ENCODE results near the gene TMC1.

The TMC1 gene

DNA sequence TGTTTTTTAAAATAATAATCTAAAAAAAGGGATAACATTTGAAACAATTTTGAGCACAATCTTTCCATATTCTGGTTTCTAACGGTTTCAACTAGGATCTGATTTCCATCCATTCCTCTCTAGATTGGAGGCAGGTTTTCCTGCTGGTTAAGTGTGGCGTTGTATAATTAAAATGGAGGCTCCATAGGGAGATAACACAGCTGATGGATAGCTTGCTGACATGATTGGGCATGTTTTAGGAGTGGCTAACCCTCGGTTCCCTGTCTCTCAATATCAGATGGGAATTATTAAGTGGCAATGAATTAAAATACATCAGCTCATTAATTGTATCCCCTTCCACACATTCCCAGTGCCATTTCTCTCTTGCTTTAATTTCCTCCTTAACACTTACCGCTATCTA, 222.4 kb downstream of the TMC1 start:
- no peak for TF ChIP-seq GATA2 (IDR thresholded peaks at IDR 0.05; ENCODE audit: low read depth, low read length)
- no peak for TF ChIP-seq GATA3 (IDR thresholded peaks at IDR 0.05; ENCODE audit: low read depth, low read length)

DNA sequence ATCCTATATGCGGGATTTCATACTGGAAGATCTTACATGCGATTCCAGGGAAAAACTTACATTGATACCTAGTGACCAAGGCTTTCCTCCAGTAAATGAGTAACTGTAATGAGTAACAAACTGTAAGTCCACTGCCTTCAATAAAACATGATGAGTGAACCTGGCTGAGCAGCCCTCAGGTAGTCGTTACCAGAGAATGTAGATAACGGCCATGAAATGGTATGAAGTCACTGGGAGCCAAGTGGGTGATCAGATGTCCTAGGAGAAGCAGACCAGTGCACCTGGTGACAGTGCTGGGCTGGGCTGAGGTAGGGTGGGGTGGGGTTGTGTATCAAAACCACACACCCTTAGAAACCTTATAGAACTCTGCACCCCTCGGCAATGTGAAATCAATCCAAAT, 227.9 kb downstream of the TMC1 start:
- TF ChIP-seq GATA3 (IDR thresholded peaks at IDR 0.05; ENCODE audit: low read depth, low read length) (no peak), GATA2 (IDR thresholded peaks at IDR 0.05; ENCODE audit: low read depth, low read length) (no peak)

DNA sequence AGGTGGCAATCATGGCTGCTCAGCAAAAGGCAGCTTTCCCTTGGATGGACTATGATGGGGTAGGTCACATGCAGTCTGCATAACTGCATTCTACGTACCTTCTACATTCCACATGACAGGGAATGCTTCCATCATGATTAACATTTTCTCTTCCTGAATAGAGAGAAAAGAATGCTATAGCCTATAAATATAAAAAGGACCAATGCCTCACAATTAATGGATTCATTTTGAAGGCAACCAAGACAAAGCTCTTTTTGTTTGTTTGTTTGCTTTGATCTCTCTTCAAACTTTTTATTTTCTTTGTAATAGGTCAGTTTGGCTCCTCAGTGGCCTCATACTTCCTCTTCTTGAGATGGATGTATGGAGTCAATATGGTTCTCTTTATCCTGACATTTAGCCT, 230.1 kb downstream of the TMC1 start:
- TF ChIP-seq GATA3 (IDR thresholded peaks at IDR 0.05; ENCODE audit: low read depth, low read length), result no peak
- no peak for TF ChIP-seq GATA2 (IDR thresholded peaks at IDR 0.05; ENCODE audit: low read depth, low read length)

DNA sequence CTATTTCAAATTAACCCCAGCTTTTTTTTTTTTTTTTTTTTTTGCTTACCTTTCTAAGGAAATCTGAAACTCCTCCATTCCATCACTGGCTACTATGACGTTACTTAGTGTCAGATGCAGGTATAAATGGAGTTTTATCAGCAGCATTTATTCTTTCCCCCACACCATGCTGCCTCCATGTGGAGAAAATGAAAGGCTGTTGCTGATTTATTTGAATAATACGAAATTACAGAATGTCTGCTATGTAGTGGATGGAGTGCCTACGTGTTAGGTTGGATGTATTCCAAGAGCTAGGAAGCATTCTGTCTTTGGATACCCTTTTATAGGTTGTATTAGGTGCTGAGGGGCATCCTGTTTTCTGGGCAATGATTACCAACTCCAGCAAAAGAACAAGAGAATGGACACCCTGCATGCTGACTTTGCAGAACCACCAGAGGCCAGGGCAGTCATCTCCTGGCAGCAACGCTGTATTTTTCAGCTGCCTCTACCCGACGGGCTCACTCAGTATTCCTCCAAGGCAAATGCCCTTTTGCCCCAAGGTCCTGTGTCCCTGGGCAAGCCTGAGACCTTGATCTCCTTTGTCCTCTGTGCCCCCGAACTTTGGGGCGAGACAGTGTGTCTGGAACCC, 232.0 kb downstream of the TMC1 start:
- TF ChIP-seq GATA3 (IDR thresholded peaks at IDR 0.05; ENCODE audit: low read depth, low read length) (no peak), GATA2 (IDR thresholded peaks at IDR 0.05; ENCODE audit: low read depth, low read length) (no peak)

DNA sequence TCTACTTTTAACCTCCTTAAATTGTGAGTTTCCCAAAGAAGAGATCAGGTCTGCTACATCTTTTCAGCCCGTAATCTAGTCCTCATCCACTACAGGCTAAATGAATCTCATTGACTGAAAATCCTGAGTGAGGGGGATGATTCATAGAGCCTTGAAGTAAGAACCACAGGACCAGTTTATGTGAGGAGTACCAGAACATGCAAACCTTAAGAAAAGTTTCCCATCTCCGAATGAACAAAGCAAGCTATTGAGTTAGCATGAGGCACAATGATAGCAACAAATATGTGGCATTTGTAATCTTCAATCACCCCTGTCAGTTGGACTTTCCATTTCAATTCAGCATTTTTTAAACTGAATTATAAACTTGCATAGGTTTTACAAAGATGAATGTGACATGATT, 234.4 kb downstream of the TMC1 start:
- no peak for TF ChIP-seq GATA3 (IDR thresholded peaks at IDR 0.05; ENCODE audit: low read depth, low read length)
- no peak for TF ChIP-seq GATA2 (IDR thresholded peaks at IDR 0.05; ENCODE audit: low read depth, low read length)

DNA sequence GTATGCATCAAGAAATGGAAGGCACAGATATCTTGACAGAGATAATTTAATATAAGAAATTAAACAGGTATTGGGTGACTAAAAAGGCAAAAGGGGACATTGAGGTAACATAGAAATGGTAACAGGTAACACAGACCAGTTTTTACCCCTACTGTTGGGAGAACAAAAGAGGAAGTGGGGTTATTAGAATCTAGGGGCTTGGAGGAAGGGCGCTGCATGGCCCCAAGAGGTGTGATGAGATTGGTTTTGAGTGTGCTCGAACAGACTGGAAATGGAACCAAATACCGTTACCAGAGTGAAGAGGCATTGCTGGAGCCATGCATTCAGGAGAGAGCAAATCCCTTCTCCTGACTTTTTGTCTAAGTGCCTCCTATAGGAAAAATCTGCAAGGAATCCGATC, 237.5 kb downstream of the TMC1 start:
- TF ChIP-seq GATA3 (IDR thresholded peaks at IDR 0.05; ENCODE audit: low read depth, low read length), result no peak
- TF ChIP-seq GATA2 (IDR thresholded peaks at IDR 0.05; ENCODE audit: low read depth, low read length), result no peak

DNA sequence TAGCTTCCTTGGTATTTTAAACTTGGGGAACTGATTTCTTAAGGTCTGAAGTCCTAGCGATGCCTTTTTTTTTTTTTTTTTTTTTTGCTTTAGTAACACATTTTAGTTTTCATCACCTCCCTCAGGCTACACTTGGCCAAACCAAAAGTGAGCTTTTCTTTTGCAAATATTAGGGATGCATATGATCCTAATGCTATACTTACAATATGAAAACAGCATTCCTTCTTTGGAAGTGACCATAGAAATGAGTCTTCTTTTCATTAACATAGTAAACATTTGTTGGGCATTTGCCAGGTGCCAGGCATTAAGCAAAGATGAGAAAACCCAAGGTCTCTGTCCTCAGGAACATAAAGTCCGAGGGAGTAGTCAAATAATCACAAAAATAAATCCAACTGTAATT, 241.6 kb downstream of the TMC1 start:
- TF ChIP-seq GATA2 (IDR thresholded peaks at IDR 0.05; ENCODE audit: low read depth, low read length), result no peak
- TF ChIP-seq GATA3 (IDR thresholded peaks at IDR 0.05; ENCODE audit: low read depth, low read length), result no peak

DNA sequence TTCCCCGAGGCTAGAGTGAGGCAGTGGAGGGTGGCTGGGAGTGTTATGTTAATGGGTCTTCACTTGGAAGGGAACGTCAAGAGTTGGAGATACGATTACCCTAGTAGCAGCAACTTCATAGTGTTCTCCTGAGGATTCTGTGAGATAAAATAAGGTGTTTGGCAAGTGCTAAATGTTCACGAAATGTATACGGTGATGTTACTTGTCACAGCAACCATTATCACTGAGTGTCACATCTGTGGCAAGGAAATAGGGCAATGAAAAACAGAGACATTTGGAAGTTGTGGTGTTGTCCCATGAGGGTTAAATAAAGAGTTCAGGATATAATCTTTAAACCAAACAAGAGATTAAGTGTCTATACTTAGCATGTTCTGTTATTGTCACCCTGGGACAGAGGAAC, 248.1 kb downstream of the TMC1 start:
- TF ChIP-seq GATA2 (IDR thresholded peaks at IDR 0.05; ENCODE audit: low read depth, low read length), result no peak
- TF ChIP-seq GATA3 (IDR thresholded peaks at IDR 0.05; ENCODE audit: low read depth, low read length), result no peak

DNA sequence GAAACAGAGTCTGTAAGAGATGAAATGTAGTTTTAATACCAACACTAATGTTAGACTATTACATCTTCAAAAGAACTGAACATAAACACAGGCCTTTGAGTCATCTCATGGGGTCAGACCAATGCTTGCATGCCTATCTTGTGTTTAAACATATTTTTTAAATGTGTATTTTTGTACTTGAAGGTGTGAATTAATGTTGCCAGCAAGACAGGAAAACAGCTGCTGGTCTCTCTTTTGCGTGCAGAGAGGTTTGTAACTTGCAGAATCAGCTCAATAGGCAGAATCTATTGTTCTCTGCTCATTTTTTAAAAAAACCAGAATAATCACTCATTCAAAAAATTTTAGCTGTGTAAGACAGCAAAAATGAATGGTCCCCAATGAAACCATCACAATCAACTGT, 251.3 kb downstream of the TMC1 start:
- no peak for TF ChIP-seq GATA3 (IDR thresholded peaks at IDR 0.05; ENCODE audit: low read depth, low read length)
- TF ChIP-seq GATA2 (IDR thresholded peaks at IDR 0.05; ENCODE audit: low read depth, low read length), result no peak

DNA sequence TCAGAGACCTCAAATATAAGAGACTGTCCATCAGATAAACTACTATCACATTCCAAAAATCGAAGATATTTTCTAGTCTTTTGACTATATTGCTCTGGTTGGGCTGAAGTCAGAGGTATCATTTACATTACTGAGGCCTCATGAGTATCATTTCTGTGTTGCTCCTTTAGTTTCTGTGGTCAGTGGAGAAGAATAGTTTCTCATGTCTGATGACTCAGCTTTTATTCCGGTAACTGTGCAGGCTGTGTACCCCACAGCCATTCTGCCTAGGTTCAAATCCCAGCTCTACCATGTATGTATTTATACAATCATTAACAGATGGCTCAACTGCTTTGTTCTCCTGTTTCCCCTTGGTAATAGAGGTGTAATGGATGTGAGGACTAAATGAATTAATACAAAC, 252.2 kb downstream of the TMC1 start:
- no peak for TF ChIP-seq GATA2 (IDR thresholded peaks at IDR 0.05; ENCODE audit: low read depth, low read length)
- no peak for TF ChIP-seq GATA3 (IDR thresholded peaks at IDR 0.05; ENCODE audit: low read depth, low read length)

DNA sequence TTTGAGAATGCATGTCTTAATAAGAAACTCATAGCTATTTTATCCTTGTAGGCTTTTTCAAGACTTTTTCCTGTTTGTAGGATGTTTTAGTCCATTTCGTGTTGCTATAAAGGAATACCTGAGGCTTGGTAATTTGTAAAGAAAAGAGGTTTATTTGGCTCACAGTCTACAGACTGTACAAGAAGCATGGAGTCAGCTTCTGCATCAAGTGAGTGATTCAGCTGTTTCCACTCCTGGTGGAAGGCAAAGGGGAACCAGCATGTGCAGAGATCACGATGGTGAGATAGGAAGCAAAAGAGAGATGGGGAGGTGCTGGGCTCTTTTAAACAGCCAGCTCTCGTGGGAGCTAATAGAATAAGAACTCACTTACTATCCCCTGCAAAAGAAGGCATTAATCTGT, 254.2 kb downstream of the TMC1 start:
- no peak for TF ChIP-seq GATA2 (IDR thresholded peaks at IDR 0.05; ENCODE audit: low read depth, low read length)
- no peak for TF ChIP-seq GATA3 (IDR thresholded peaks at IDR 0.05; ENCODE audit: low read depth, low read length)

DNA sequence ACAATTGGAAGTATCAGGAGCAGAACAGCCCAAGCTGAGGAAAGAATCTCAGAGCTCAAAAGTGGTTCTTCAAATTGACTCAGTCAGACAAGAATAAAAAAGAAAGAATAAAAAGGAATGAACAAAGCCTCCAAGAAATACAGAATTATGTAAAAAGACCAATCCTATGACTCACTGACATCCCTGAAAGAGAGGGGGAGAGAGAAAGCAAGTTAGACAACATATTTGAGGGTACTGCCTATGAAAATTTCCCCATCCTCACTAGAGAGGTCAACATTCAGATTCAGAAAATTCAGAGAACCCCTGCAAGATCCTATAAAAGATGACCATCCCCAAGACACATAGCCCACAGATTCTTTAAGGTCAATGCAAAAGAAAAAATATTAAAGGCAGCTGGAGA, 258.2 kb downstream of the TMC1 start:
- TF ChIP-seq GATA2 (IDR thresholded peaks at IDR 0.05; ENCODE audit: low read depth, low read length) (no peak), GATA3 (IDR thresholded peaks at IDR 0.05; ENCODE audit: low read depth, low read length) (no peak)

DNA sequence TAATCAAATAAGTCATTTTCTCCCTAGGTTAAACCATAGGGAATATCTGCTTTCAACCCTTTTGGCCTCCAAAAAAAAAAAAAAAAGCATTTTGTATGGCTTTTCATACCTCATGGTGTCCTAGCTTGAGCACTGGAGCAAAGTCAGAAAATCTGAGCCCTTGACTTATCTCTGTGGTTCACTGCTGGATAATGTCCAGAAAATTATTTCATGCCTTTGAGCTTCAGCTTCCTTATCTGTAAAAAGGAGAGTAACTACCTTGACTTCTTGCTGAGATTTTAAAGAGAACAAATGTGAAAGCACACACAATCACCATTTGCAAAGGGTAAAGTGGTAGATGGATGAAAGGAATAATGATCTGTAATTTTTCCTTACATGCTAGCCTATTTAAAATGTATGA, 265.5 kb downstream of the TMC1 start:
- TF ChIP-seq GATA2 (IDR thresholded peaks at IDR 0.05; ENCODE audit: low read depth, low read length) (no peak), GATA3 (IDR thresholded peaks at IDR 0.05; ENCODE audit: low read depth, low read length) (no peak)

DNA sequence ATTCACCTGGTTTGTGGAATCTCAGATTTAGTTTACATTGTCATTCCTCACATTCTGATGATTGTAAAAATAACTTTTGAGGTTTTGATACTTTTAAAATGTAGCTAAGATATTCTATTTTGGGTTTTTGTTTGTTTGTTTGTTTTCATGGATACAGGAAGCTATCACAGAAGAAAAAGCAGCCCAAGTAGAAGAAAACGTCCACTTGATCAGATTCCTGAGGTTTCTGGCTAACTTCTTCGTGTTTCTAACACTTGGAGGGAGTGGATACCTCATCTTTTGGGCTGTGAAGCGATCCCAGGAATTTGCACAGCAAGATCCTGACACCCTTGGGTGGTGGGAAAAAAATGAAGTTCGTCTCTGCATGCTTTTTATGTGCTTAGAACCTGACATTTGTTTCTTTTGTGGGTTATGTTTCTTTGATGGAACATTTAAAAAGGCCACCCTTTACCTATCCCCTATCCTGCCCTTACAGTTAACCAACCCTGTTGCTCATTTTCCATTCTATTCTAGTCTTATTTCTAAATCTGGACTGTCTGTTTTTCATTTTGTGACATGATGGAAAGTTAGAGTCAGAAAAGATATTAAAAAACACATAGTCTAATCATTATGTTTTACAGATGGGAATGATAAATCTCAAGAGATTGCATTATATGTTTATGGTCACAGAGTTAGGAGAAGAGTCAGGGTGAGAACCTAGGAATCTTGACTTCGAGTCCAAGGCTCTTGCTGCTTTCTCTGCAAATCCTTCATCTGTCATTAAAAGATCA, 267.7 kb downstream of the TMC1 start:
- TF ChIP-seq GATA2 (IDR thresholded peaks at IDR 0.05; ENCODE audit: low read depth, low read length), result no peak
- no peak for TF ChIP-seq GATA3 (IDR thresholded peaks at IDR 0.05; ENCODE audit: low read depth, low read length)

DNA sequence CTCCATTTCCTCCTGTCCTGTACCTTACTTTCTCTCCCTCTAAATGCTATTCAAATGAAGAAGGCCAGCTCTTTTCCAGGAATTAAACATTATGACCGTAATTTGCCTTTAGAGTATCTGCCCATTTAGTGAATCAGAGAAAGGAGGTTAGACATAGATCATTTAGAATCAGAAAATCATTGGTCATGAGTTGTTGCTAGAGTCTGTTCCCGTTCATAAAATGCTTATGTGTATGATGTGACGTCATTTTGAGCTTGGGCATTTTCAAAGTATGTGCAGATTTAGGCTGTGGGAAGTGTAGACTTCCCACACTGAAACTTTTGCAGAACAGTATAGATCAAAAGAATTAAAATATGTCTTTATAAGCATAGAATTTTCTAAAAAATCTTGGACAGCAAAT, 268.5 kb downstream of the TMC1 start:
- TF ChIP-seq GATA2 (IDR thresholded peaks at IDR 0.05; ENCODE audit: low read depth, low read length), result no peak
- no peak for TF ChIP-seq GATA3 (IDR thresholded peaks at IDR 0.05; ENCODE audit: low read depth, low read length)

Data from SH-SY5Y (cell line).